K562 (cell line): ENCODE data around the gene LRRC4B. TPM values are rescaled to one million over a fixed set of nuclear protein-coding genes. Genes with fewer than 3 reads are reported as not detected.
A peak's percentile ranks its signal among the peaks of the same experiment; 100 is the strongest.

ENCODE experiments used
- BCOR ChIP-seq: fragments of 450-650 bp; IDR thresholded peaks from 2 replicates; pipeline ENCODE4 v1.6.1; 2016
- CREB3 ChIP-seq: fragments of 450-650 bp; conservative IDR thresholded peaks from 2 replicates; pipeline ENCODE4 v1.6.1; 2016; ENCODE audit warnings: missing genetic modification characterization, low read depth, mild to moderate bottlenecking, missing compliant biosample characterization, moderate library complexity
- ETV6 ChIP-seq, 3 experiments: fragments of 150-350 bp in 1 of 3; sonication (generic) in 1 of 3; formaldehyde crosslinking in 1 of 3; IDR thresholded peaks; 2 replicates each; pipeline versions ENCODE4 v1.6.1 to v1.8.0; 2014 to 2022; ENCODE audit warnings: borderline replicate concordance in 2 of 3, low read depth in 2 of 3, antibody characterized with exemption in 1 of 3, low read length in 1 of 3, mild to moderate bottlenecking in 1 of 3, missing genetic modification reagents in 1 of 3
- HDAC2 ChIP-seq: fragments of 450-650 bp; IDR thresholded peaks from 2 replicates; pipeline ENCODE4 v1.6.1; 2016; ENCODE audit warnings: mild to moderate bottlenecking
- HNRNPLL ChIP-seq: fragments of 200-400 bp; formaldehyde crosslinking; IDR thresholded peaks from 2 replicates; pipeline ENCODE4 v1.6.1; 2017; ENCODE audit warnings: low read length, low read depth, mild to moderate bottlenecking; ENCODE audit not compliant: poor library complexity, severe bottlenecking
- NKRF ChIP-seq: fragments of 450-650 bp; IDR thresholded peaks from 2 replicates; pipeline ENCODE4 v1.6.1; 2016; ENCODE audit warnings: borderline replicate concordance
- SMARCB1 ChIP-seq: IDR thresholded peaks from 2 replicates; pipeline ENCODE4 v1.6.1; 2011; ENCODE audit warnings: improper control_type of control experiment, low read depth; ENCODE audit not compliant: insufficient read length
- SP1 ChIP-seq: sonication (generic); formaldehyde crosslinking; IDR thresholded peaks from 2 replicates; pipeline ENCODE4 v1.8.1; 2022; ENCODE audit warnings: mild to moderate bottlenecking, missing genetic modification reagents
- TBL1XR1 ChIP-seq, 2 experiments: IDR thresholded peaks; 2 replicates each; pipeline ENCODE4 v1.6.1; 2012; ENCODE audit warnings: improper control_type of control experiment in 2 of 2, low read length in 2 of 2, mild to moderate bottlenecking in 1 of 2
- XRCC3 ChIP-seq: fragments of 450-650 bp; IDR thresholded peaks from 2 replicates; pipeline ENCODE4 v1.6.1; 2017; ENCODE audit warnings: mild to moderate bottlenecking, moderate library complexity
- XRCC5 ChIP-seq: fragments of 200-400 bp; formaldehyde crosslinking; IDR thresholded peaks from 2 replicates; pipeline ENCODE4 v1.6.1; 2017; ENCODE audit warnings: low read depth, mild to moderate bottlenecking, low read length
- ZBTB40 ChIP-seq, 2 experiments: fragments of 450-650 bp in 1 of 2; sonication (generic) in 1 of 2; formaldehyde crosslinking in 1 of 2; IDR thresholded peaks; 2 replicates each; pipeline versions ENCODE4 v1.7.1 to v1.9.0; 2016 to 2022; ENCODE audit warnings: inconsistent platforms in 1 of 2, mild to moderate bottlenecking in 1 of 2, missing genetic modification reagents in 1 of 2
- ZBTB7A ChIP-seq: IDR thresholded peaks from 2 replicates; pipeline ENCODE4 v1.6.1; 2011; ENCODE audit warnings: low read depth, mild to moderate bottlenecking, low read length, moderate library complexity, borderline replicate concordance; ENCODE audit not compliant: control insufficient read depth
- ZFP30 ChIP-seq: fragments of 250-450 bp; sonication (Bioruptor Pico); IDR thresholded peaks from 2 replicates; pipeline ENCODE4 v1.8.0; 2022; ENCODE audit warnings: moderate library complexity, mild to moderate bottlenecking, inconsistent platforms, borderline replicate concordance
- ZNF253 ChIP-seq: fragments of 250-450 bp; sonication (Bioruptor Pico); conservative IDR thresholded peaks from 2 replicates; pipeline ENCODE4 v1.6.1; 2021; ENCODE audit warnings: mild to moderate bottlenecking
- ZNF699 ChIP-seq: fragments of 250-450 bp; sonication (Bioruptor Pico); IDR thresholded peaks from 2 replicates; pipeline ENCODE4 v1.8.0; 2021; ENCODE audit warnings: mild to moderate bottlenecking, moderate library complexity; ENCODE audit not compliant: insufficient replicate concordance
- polyA plus RNA-seq, 8 experiments: library from polyadenylated mRNA; depleted of rRNA in 4 of 8; stranded (reverse) in 5 of 8; unstranded in 3 of 8; fragments of >200 nt; fragmentation: Nextera tagmentation in 2 of 8; fragmentation: Illumina TruSeq in 1 of 8; extraction: Ambion mirVana in 2 of 8; extraction: Trizol in 1 of 8; gene quantifications; 2 replicates each; pipeline versions ENCODE4 v1.2.1 to v1.2.3, GENCODE V29; 2011 to 2014; ENCODE audit warnings: inconsistent platforms in 1 of 8, missing spikeins in 1 of 8
- total RNA-seq, 7 experiments: library from RNA; depleted of rRNA in 6 of 7; stranded (reverse); fragments of >200 nt in 6 of 7; fragmentation: Illumina TruSeq in 2 of 7; extraction: Trizol in 2 of 7; gene quantifications; 2 replicates each; pipeline versions ENCODE4 v1.2.1 to v1.2.3, GENCODE V29; 2011 to 2021; ENCODE audit warnings: low replicate concordance in 1 of 7

Gene LRRC4B
- total and polyA plus RNA-seq, 9 of the 15 experiments (the other 6 are each of a cell fraction or from before 2014, with no cell fraction given) = 0.18 to 9.6 (median 2.9) TPM; not detected in 2

- TF ChIP-seq ZBTB40 (IDR thresholded peaks at IDR 0.05) (0 out of 2 replicates have a peak, but pooled peaks have one; percentile 11), ZBTB40 (CRISPR knock-in tag; IDR thresholded peaks at IDR 0.05) (no peak), SMARCB1 (no peak), BCOR (peak; percentile 69), HNRNPLL (peak; percentile 11), ZNF253 (CRISPR knock-in tag) (no peak), CREB3 (no peak), ZBTB7A (no peak), NKRF (0 out of 2 replicates have a peak, but pooled peaks have one; percentile 5), TBL1XR1 (IDR thresholded peaks at IDR 0.05; ENCODE audit: low read length in 2 of 2) (no peak), XRCC5 (no peak), XRCC3 (no peak), ZFP30 (CRISPR knock-in tag) (no peak), SP1 (no peak), ETV6 (IDR thresholded peaks at IDR 0.05; ENCODE audit: borderline replicate concordance in 1 of 2, low read depth in 2 of 2, low read length in 1 of 2) (no peak), ETV6 (CRISPR knock-in tag; IDR thresholded peaks at IDR 0.05; ENCODE audit: borderline replicate concordance) (no peak), ZNF699 (no peak), HDAC2 (0 out of 2 replicates have a peak, but pooled peaks have one; percentile 19)
These were observed 91.4 kb downstream of the LRRC4B start (continued) for GRCh38 chr19:50476907-50477238.
